ENCODE measurements around the gene CACNA2D3.

Gene CACNA2D3

DNA sequence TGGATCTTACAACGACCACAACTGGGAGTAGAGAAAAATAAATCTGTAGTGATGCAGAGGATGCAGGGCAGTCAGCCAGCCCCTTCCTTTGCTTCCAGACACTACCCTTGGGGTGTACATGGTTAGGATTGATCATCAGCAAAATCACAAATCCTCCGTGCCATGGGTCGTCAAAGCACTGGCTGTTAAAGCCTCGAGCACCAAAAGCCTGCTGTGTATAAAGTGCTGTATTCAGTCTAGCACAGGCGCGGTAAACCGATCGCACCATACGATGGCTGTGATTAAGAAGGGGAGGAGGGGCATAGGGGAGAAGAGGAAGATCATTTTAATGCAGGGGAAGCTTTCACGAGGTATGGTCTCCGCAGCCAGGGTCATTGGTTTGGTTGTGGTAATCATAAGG, 500.3 kb downstream of the CACNA2D3 start:
- H3K27me3 ChIP-seq (replicated peaks; ENCODE audit: insufficient read depth, low read length) = no peaks in the 10 kb centered on the region
- no peaks in the 10 kb centered on the region for H3K36me3 ChIP-seq (replicated peaks; ENCODE audit: insufficient read depth, low read length)
- H3K9me2 ChIP-seq (replicated peaks; ENCODE audit: insufficient read depth, low read length) = no peaks in the 10 kb centered on the region
- H3K9ac ChIP-seq (ENCODE audit: low read length) = no peak overlapping the region
- H3K4me2 ChIP-seq (ENCODE audit: low read depth, low read length) = no peak overlapping the region
- no peak overlapping the region for H2AFZ ChIP-seq (ENCODE audit: low read length)
- no peaks in the 10 kb centered on the region for H3F3A ChIP-seq (ENCODE audit: insufficient read depth, low read length)
- H3K4me1 ChIP-seq (ENCODE audit: low read length) = no peaks in the 10 kb centered on the region
- H3K4me3 ChIP-seq (ENCODE audit: low read length) = no peak overlapping the region
- DNase-seq = no peak
- no peaks in the 10 kb centered on the region for H3K9me3 ChIP-seq (replicated peaks; ENCODE audit: insufficient read depth, low read length)
- H3K27ac ChIP-seq (ENCODE audit: low read length) = no peak overlapping the region
- no peaks in the 10 kb centered on the region for H3K79me2 ChIP-seq (ENCODE audit: low read length)
- no peaks in the 10 kb centered on the region for H4K20me1 ChIP-seq (ENCODE audit: insufficient read depth, low read length)
- TF ChIP-seq EZH2phosphoT487 (IDR thresholded peaks at IDR 0.05; ENCODE audit: low read length) (no peak), EZH2 (optimal IDR thresholded peaks at IDR 0.05; ENCODE audit: low read depth, low read length) (no peak)
- TF ChIP-seq, protein P1, sequence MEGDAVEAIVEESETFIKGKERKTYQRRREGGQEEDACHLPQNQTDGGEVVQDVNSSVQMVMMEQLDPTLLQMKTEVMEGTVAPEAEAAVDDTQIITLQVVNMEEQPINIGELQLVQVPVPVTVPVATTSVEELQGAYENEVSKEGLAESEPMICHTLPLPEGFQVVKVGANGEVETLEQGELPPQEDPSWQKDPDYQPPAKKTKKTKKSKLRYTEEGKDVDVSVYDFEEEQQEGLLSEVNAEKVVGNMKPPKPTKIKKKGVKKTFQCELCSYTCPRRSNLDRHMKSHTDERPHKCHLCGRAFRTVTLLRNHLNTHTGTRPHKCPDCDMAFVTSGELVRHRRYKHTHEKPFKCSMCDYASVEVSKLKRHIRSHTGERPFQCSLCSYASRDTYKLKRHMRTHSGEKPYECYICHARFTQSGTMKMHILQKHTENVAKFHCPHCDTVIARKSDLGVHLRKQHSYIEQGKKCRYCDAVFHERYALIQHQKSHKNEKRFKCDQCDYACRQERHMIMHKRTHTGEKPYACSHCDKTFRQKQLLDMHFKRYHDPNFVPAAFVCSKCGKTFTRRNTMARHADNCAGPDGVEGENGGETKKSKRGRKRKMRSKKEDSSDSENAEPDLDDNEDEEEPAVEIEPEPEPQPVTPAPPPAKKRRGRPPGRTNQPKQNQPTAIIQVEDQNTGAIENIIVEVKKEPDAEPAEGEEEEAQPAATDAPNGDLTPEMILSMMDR (IDR thresholded peaks at IDR 0.05; ENCODE audit: low read length) = no peak

DNA sequence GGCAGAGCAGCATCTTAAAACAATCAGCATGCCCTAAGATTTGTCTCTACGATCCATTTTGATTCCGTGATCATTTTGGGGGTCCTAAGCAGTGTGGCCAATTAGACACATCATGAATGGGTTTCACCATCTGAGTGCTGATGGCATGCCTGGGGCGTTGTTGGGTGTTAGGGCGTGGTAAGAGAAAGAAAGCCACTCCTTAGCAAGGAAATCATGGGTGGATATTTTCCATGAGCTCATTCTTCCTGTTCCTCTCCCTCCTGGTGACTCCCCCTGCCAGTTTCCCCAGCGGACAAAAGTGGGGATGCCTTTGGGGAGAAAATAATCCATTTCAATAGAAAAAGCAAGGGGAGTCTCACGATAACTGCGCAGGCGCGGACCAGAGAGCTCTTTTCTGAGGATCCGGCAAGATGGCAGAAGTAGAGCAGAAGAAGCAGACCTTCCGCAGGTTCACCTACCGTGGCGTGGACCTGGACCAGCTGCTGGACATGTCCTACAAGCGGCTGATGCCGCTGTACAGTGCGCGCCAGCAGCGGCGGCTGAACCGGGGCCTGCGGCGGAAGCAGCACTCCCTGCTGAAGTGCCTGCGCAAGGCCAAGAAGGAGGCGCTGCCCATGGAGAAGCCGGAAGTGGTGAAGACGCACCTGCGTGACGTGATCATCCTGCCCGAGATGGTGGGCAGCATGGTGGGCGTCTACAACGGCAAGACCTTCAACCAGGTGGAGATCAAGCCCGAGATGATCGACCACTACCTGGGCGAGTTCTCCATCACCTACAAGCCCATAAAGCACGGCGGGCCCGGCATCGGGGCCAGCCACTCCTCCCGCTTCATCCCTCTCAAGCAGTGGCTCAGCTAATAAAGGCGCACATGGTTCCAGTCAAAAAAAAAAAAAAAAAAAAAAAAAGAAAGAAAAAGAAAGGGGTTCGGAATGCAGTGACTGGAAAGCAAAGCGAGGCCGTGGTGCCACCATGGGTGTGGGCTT, 503.7 kb downstream of the CACNA2D3 start:
- Histone ChIP-seq H3K27ac (ENCODE audit: low read length) (no peak overlapping the region), H3K9ac (ENCODE audit: low read length) (no peak overlapping the region), H3K4me1 (ENCODE audit: low read length) (no peaks in the 10 kb centered on the region), H3K79me2 (ENCODE audit: low read length) (no peaks in the 10 kb centered on the region), H3K4me2 (ENCODE audit: low read depth, low read length) (no peak overlapping the region), H3K27me3 (replicated peaks; ENCODE audit: insufficient read depth, low read length) (no peaks in the 10 kb centered on the region), H3K9me2 (replicated peaks; ENCODE audit: insufficient read depth, low read length) (no peaks in the 10 kb centered on the region), H3F3A (ENCODE audit: insufficient read depth, low read length) (no peaks in the 10 kb centered on the region), H2AFZ (ENCODE audit: low read length) (no peak overlapping the region), H4K20me1 (ENCODE audit: insufficient read depth, low read length) (no peaks in the 10 kb centered on the region), H3K9me3 (replicated peaks; ENCODE audit: insufficient read depth, low read length) (no peaks in the 10 kb centered on the region), H3K4me3 (ENCODE audit: low read length) (no peak overlapping the region), H3K36me3 (replicated peaks; ENCODE audit: insufficient read depth, low read length) (no peaks in the 10 kb centered on the region)
- TF ChIP-seq, protein P1 (IDR thresholded peaks at IDR 0.05; ENCODE audit: low read length) = no peak
- TF ChIP-seq EZH2 (optimal IDR thresholded peaks at IDR 0.05; ENCODE audit: low read depth, low read length) = no peak
- no peak for TF ChIP-seq EZH2phosphoT487 (IDR thresholded peaks at IDR 0.05; ENCODE audit: low read length)
- no peak for DNase-seq

DNA sequence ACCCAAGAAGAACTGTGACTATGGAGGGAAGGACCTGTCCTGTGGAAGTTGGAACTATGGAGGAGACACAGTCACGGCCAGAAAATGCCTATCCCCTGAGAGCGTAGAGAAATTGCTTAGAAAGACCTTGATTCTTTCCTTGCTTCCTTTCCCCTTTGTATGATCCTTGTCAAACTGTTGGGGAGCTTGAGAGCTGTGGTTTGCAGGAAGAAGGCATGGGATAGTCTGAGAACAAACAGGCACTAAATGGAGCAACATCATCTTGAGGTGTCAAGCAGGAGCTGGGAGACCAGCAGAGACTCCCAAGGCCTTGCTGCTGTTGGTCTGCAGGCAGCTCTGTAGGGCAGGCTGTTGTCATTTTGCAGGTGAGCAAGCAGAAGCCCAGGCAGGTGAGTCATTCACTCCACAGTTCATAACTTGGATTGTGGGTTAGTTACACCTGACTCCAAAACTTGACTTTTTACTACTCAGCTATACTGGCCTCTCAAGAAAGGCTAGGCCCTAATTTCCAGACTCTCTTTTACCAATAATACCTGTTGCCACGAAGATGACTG, 506.6 kb downstream of the CACNA2D3 start:
- Histone ChIP-seq H3K9me3 (replicated peaks; ENCODE audit: insufficient read depth, low read length) (no peaks in the 10 kb centered on the region), H3F3A (ENCODE audit: insufficient read depth, low read length) (no peaks in the 10 kb centered on the region), H3K36me3 (replicated peaks; ENCODE audit: insufficient read depth, low read length) (no peaks in the 10 kb centered on the region), H3K27ac (ENCODE audit: low read length) (no peak overlapping the region), H4K20me1 (ENCODE audit: insufficient read depth, low read length) (no peaks in the 10 kb centered on the region), H3K79me2 (ENCODE audit: low read length) (no peaks in the 10 kb centered on the region), H3K9me2 (replicated peaks; ENCODE audit: insufficient read depth, low read length) (no peaks in the 10 kb centered on the region), H3K4me1 (ENCODE audit: low read length) (no peaks in the 10 kb centered on the region), H3K27me3 (replicated peaks; ENCODE audit: insufficient read depth, low read length) (no peaks in the 10 kb centered on the region), H2AFZ (ENCODE audit: low read length) (no peak overlapping the region), H3K4me2 (ENCODE audit: low read depth, low read length) (no peak overlapping the region), H3K4me3 (ENCODE audit: low read length) (no peak overlapping the region), H3K9ac (ENCODE audit: low read length) (no peak overlapping the region)
- TF ChIP-seq EZH2 (optimal IDR thresholded peaks at IDR 0.05; ENCODE audit: low read depth, low read length) = no peak
- TF ChIP-seq EZH2phosphoT487 (IDR thresholded peaks at IDR 0.05; ENCODE audit: low read length) = no peak
- TF ChIP-seq, protein P1 (IDR thresholded peaks at IDR 0.05; ENCODE audit: low read length) = no peak
- no peak for DNase-seq
